HepG2 (cell line): ENCODE measurements around the gene LEF1. TPM values are rescaled to one million over a fixed set of nuclear protein-coding genes. Genes with fewer than 3 reads are reported as not detected.

Experiments
- ATAC-seq: fragments of 200-7000 bp; cut with Tn5 transposase; 3 replicates; pipeline ENCODE4 v1.9.1; 2020; ENCODE audit warnings: mild to moderate bottlenecking, moderate library complexity
- BruUV-seq: library from RNA; stranded (reverse); fragments of 400-500 nt; replicated peaks from 2 replicates; lab custom pipeline; 2021; lab: Mats Ljungman, UMichigan
- CTCF ChIA-PET: fragments of 300-600 bp; formaldehyde crosslinking; extraction: SDS; loops from one replicate; lab custom pipeline; 2021; ENCODE audit warnings: low total read pairs, inconsistent platforms, low intra/inter-chr PET ratio; lab: Yijun Ruan, JAX
- POLR2A ChIA-PET: fragments of 350-600 bp; sonication (Branson Sonifier 250); formaldehyde crosslinking; loops from one replicate; lab custom pipeline; 2020; ENCODE audit warnings: antibody characterized with exemption, inconsistent platforms; lab: Yijun Ruan, JAX
- DNase-seq: peaks from one replicate; pipeline ENCODE4 v3.0.0-alpha.2; 2015; ENCODE audit warnings: low spot score
- FAIRE-seq: peaks from 3 replicates; lab custom pipeline; 2011; peaks lifted over from hg19 to GRCh38; lab: Jason Lieb, UNC
- H2AFZ ChIP-seq: one replicate; pipeline ENCODE4 v1.6.1; 2011; ENCODE audit warnings: low read length, inconsistent platforms
- H3K27ac ChIP-seq: fragments of 300-600 bp; 3 replicates; pipeline ENCODE4 v1.8.0; 2011; ENCODE audit warnings: mixed run types, mild to moderate bottlenecking, mixed read lengths, low read length, inconsistent platforms; ENCODE audit not compliant: insufficient read depth; ENCODE audit errors: extremely low read length
- H3K27me3 ChIP-seq, 2 experiments: fragments of 200-600 bp in 1 of 2; 2 replicates in 1 of 2; 3 replicates in 1 of 2; pipeline versions ENCODE4 v1.6.0 to v1.8.0; 2011; ENCODE audit warnings: low read length in 2 of 2, mild to moderate bottlenecking in 2 of 2, moderate library complexity in 2 of 2, inconsistent platforms in 1 of 2; ENCODE audit not compliant: insufficient read depth in 2 of 2, control insufficient read depth in 1 of 2
- H3K36me3 ChIP-seq, 2 experiments: fragments of 200-600 bp in 1 of 2; replicated peaks in 1 of 2; 2 replicates in 1 of 2; 3 replicates in 1 of 2; pipeline versions ENCODE4 v1.5.1 to v1.8.0; 2011; ENCODE audit warnings: low read length in 2 of 2, inconsistent platforms in 1 of 2; ENCODE audit not compliant: insufficient read depth in 2 of 2, control insufficient read depth in 1 of 2
- H3K4me1 ChIP-seq: 2 replicates; pipeline ENCODE4 v1.5.1; 2012; ENCODE audit warnings: low read length, inconsistent platforms; ENCODE audit not compliant: insufficient read depth
- H3K4me2 ChIP-seq: 2 replicates; pipeline ENCODE4 v1.6.0; 2011; ENCODE audit warnings: low read depth, low read length, inconsistent platforms
- H3K4me3 ChIP-seq, 3 experiments: fragments of 200-600 bp in 1 of 3; sonication (generic), shearing (Covaris generic) in 1 of 3; replicated peaks in 1 of 3; 2 replicates each; pipeline ENCODE4 v1.5.1; 2011 to 2016; ENCODE audit warnings: low read length in 3 of 3, inconsistent platforms in 2 of 3, low read depth in 2 of 3, mild to moderate bottlenecking in 2 of 3, control low read depth in 1 of 3, mixed read lengths in 1 of 3; ENCODE audit not compliant: insufficient read depth in 1 of 3
- H3K79me2 ChIP-seq: one replicate; pipeline ENCODE4 v1.6.1; 2011; ENCODE audit warnings: low read length, inconsistent platforms; ENCODE audit not compliant: insufficient read depth
- H3K9ac ChIP-seq: 2 replicates; pipeline ENCODE4 v1.6.0; 2011; ENCODE audit warnings: mild to moderate bottlenecking, low read depth, low read length, inconsistent platforms; ENCODE audit not compliant: insufficient read depth
- H3K9me3 ChIP-seq: 2 replicates; pipeline ENCODE4 v1.5.1; 2012; ENCODE audit warnings: mild to moderate bottlenecking, low read length
- H4K20me1 ChIP-seq: 2 replicates; pipeline ENCODE4 v1.6.0; 2011; ENCODE audit warnings: inconsistent platforms, mild to moderate bottlenecking, low read length, moderate library complexity; ENCODE audit not compliant: insufficient read depth
- HOXA7 ChIP-seq: sonication (generic); formaldehyde crosslinking; IDR thresholded peaks from 2 replicates; pipeline ENCODE4 v1.8.1; 2022; ENCODE audit warnings: mild to moderate bottlenecking, missing genetic modification reagents, moderate library complexity
- RBAK ChIP-seq: sonication (generic); formaldehyde crosslinking; IDR thresholded peaks from 2 replicates; pipeline ENCODE4 v1.5.1; 2020; ENCODE audit warnings: mild to moderate bottlenecking, missing genetic modification reagents
- XBP1 ChIP-seq: sonication (generic); formaldehyde crosslinking; IDR thresholded peaks from 2 replicates; pipeline ENCODE4 v1.5.0; 2020; ENCODE audit warnings: missing genetic modification reagents
- ZNF33A ChIP-seq: sonication (generic); formaldehyde crosslinking; IDR thresholded peaks from 2 replicates; pipeline ENCODE4 v1.5.1; 2020; ENCODE audit warnings: missing genetic modification reagents, mild to moderate bottlenecking, moderate library complexity, borderline replicate concordance
- ZNF674 ChIP-seq: sonication (generic); formaldehyde crosslinking; IDR thresholded peaks from 2 replicates; pipeline ENCODE4 v1.5.0; 2020; ENCODE audit warnings: low read depth, mild to moderate bottlenecking, missing genetic modification reagents
- WGBS: methylation state at CpG from one replicate; pipeline ENCODE4 v1.1.6; 2017; ENCODE audit warnings: low lambda C conversion rate; 5-methylcytosine and 5-hydroxymethylcytosine counted together
- in situ Hi-C: cut with HindIII; loops from 2 replicates; pipeline ENCODE4 v1.10.0; 2017; ENCODE audit warnings: low pct_unique_long_range_greater_than_20kb; ENCODE audit not compliant: extremely low pct_ligation_motif_present
- intact Hi-C: fragments of 100-400 bp; cut with micrococcal nuclease; formaldehyde crosslinking; loops from one replicate; pipeline ENCODE4 v1.10.0; 2022; ENCODE audit not compliant: unreplicated experiment
- polyA plus RNA-seq, 8 experiments: library from polyadenylated mRNA; depleted of rRNA in 3 of 8; stranded (reverse) in 7 of 8; unstranded in 1 of 8; fragments of >200 nt; fragmentation: Illumina TruSeq in 4 of 8; extraction: Trizol in 4 of 8; gene quantifications; 2 replicates each; pipeline versions ENCODE4 v1.2.1 to v1.2.3, GENCODE V29; 2011 to 2016; ENCODE audit warnings: low read depth in 4 of 8, missing spikeins in 1 of 8, mixed read lengths in 1 of 8; ENCODE audit not compliant: insufficient read depth in 1 of 8
- total RNA-seq, 5 experiments: library from RNA; depleted of rRNA; stranded (reverse); fragments of >200 nt; fragmentation: Illumina TruSeq; extraction: Trizol; gene quantifications; 2 replicates each; pipeline ENCODE4 v1.2.3, GENCODE V29; 2016; ENCODE audit warnings: low read depth in 1 of 5
- TF ChIP-seq, protein P1 (sequence below): sonication (generic); formaldehyde crosslinking; IDR thresholded peaks from 2 replicates; pipeline ENCODE4 v1.5.0; 2020; ENCODE audit warnings: mild to moderate bottlenecking, missing genetic modification reagents

LEF1 gene
- total and polyA plus RNA-seq, 2 of the 13 experiments (the other 11 are each of a cell fraction or from before 2014, with no cell fraction given): 0.22 to 0.29 TPM

DNA sequence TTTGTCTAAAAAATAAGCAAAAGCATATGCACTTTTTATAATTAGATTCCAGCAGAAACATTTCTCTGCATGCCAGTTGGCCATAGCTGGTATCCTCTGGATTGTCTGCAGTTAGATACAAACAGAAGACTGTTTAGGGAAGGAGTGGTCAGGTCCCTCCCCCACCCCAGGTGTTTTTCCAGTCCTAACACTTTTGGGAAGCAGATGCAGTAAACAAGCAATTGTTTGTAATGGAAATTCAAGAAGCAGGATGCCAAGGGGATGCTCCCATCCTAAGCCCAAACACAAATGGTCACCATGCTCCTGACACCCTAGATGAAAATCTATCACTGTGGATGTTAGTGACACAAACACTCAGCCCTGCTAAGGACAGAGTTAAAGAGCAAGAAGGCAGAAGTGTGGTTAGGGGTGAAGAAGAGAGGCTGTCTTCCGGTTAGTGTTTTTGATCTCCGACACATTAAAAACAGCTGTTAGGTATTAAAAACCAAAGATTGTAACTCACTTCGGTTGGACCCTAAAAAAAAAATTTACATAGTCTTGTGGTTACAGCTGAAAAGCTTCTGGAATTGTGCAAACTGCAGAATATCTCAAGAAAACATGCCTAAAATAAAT, 7.9 kb downstream of the LEF1 start (continued):
- TF ChIP-seq, protein P1, sequence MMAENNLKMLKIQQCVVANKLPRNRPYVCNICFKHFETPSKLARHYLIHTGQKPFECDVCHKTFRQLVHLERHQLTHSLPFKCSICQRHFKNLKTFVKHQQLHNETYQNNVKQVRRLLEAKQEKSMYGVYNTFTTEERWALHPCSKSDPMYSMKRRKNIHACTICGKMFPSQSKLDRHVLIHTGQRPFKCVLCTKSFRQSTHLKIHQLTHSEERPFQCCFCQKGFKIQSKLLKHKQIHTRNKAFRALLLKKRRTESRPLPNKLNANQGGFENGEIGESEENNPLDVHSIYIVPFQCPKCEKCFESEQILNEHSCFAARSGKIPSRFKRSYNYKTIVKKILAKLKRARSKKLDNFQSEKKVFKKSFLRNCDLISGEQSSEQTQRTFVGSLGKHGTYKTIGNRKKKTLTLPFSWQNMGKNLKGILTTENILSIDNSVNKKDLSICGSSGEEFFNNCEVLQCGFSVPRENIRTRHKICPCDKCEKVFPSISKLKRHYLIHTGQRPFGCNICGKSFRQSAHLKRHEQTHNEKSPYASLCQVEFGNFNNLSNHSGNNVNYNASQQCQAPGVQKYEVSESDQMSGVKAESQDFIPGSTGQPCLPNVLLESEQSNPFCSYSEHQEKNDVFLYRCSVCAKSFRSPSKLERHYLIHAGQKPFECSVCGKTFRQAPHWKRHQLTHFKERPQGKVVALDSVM (CRISPR knock-in tag): no peak
- TF ChIP-seq ZNF674 (CRISPR knock-in tag): no peak

DNA sequence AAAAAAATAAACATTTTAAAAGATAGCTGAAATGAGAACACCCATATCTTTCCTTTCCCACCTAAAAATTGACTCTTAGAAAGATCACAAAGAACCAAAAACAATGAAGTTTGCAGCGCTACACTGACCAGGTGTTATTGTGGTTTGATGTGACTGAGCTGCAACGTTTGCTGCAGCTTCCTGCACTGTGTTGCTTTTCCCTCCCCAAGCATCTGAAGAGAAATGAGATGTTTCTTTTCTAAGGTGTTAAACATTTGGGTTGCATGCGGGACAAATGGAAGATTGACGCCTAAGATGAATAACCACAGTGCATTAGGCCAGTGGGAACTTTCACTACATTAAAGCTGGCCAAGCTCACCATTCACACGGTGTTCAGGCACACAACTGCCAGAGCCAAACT, 8.9 kb downstream of the LEF1 start:
- BruUV-seq: no TSS peak
- 47% methylated on average over 5 of the region's 5 CpGs for WGBS
- in situ Hi-C loops (no loop called here), intact Hi-C loops (no loop called here)
- no peak overlapping the region for H3K4me3 ChIP-seq
- no peaks in the 10 kb centered on the region for H4K20me1 ChIP-seq
- no peaks in the 10 kb centered on the region for H3K36me3 ChIP-seq
- no peak overlapping the region for H3K27ac ChIP-seq
- H3K79me2 ChIP-seq: no peaks in the 10 kb centered on the region
- H3K9me3 ChIP-seq: no peaks in the 10 kb centered on the region
- ChIA-PET CTCF (no interaction called here), POLR2A (no interaction called here)
- H3K27me3 ChIP-seq: no peaks in the 10 kb centered on the region
- H2AFZ ChIP-seq: no peak overlapping the region
- no peak for ATAC-seq
- TF ChIP-seq XBP1 (no peak), HOXA7 (no peak), RBAK (CRISPR knock-in tag) (no peak), ZNF33A (CRISPR knock-in tag) (no peak)
- no peak for FAIRE-seq
- no peak overlapping the region for H3K9ac ChIP-seq
- H3K4me2 ChIP-seq: no peak overlapping the region
- DNase-seq: no peak
- H3K4me1 ChIP-seq: no peaks in the 10 kb centered on the region
